ENCODE data around the gene DYTN.

The DYTN gene

DNA sequence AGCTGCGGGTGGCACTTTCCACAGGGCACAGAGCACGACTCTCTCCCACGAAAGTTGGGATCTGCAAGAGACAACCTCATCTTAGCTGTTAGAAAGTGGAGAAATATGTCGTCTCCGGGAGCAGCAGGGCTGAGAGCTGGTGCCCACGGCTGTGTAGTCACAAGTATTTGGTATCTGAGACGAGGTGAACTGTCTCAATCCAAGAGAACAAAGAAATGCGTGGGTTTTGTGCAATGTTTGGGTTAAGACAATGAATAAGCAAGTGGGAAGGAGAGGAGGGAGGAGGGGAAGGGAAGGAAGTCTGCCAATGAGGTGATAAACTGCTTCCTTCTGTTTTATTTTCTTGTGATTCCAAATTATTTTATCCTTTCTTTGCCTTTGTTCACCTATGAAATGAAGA lies 18.0 kb downstream of the DYTN start:
- DNase-seq (ENCODE audit: low spot score): no peak

DNA sequence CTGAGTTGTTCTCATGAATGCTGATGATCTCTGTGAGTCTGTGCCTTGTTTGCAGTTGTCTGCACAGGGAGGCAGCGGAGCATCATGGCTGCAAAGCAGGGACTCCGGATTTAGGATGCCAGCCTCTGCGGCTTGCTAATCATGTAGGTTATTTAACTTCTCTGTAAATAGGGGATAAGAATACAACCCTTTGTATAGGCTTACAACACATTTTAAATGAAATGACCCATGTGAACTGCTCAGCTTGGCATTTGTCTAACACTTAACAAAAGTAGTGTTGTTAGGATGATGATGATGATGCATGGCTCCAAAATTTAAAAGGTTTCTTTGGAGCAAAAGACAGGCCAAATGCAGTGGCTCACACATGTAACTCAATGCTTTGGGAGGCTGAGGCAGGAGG lies 19.4 kb downstream of the DYTN start:
- DNase-seq (ENCODE audit: low spot score): no peak

DNA sequence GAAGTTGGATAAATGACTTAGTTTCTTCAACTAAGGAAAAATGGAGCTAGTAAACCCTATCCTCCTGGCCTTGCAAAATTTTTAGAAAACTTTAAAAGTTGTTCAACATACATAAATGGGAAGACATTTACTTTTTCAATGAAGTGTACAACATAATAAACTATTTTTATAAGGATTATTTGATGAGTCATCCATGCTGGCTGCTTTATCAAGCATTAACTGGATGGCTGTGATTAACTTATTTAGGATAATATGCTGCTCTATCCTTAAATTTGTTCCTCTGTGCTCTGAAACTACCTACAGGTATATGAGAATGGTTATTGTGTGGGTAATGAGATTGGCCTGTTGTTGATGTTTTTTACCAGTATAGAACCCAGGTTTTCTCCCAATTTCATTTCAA lies 21.3 kb downstream of the DYTN start:
- no peak for DNase-seq (ENCODE audit: low spot score)

DNA sequence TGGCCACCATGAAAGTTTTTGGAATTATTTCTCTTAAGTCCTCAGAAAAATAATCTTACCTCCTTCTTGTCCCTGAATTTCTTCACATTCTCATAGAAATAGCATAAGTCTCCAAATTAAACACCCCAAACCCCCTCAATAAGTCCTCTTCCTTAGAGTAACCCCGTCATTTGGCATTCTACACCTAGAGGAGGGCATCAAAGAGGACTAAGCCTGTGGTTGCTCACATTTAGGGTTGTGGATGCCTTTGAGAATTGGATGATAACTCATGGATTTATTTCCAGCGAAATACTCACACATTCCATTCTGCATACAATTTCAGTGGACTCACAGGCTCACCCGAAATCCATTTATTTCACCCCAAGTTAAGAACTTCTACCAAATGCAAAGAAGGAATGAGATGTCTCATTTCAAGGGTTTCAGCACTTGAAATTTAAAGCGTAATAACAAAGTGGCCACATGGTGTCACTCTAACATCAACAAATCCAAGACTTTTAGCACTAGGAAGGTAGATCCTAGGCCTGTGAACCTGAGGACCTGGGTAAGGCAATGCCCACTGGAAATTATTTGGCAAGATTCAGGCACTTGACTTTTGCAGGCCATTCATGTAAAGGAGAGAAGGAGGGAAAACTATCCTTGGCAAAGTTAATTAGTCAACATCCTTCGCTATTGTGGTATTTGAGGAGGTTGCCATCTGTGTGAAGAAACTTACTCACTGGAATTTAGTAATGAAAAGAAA lies 24.6 kb downstream of the DYTN start:
- DNase-seq (ENCODE audit: low spot score): peak; percentile 77

DNA sequence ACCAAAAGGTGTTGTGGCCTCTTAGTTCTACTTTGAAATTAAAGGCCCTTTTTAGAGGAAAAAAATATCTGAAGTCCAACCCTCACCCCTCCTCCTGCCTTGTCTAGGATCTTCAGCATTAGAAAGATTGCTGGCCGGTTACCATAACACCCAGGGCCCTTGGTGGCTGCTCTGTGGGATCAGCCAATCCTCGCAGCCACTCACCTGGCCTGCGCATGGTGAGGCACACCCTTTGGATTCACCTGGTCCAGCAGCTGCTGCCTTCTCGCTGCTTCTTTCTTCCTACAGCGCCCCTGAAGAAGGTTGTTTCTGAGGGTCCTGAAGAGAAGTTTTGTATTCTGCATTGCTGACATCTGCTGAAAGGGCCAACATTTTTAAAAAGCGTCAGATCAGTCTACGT lies 25.2 kb downstream of the DYTN start:
- DNase-seq (ENCODE audit: low spot score): no peak

DNA sequence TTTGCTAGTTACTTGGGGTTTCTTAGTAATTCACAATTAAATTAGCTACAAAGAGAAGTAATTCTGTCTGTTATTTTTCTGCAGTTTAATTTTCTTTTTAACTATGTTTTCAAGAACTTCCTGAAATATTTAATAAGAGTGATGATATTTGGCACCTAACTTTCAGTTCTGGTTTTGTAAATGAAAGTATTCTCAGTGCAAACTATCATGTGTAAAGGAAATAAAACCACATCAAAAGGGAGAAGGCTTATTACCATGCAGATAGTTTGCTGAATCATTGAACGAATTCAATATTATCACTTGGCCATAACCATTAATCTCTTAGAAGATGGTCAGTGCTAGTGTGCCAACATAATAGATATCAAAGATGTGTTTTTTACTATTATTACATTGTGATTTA lies 29.2 kb downstream of the DYTN start:
- DNase-seq (ENCODE audit: low spot score): no peak

DNA sequence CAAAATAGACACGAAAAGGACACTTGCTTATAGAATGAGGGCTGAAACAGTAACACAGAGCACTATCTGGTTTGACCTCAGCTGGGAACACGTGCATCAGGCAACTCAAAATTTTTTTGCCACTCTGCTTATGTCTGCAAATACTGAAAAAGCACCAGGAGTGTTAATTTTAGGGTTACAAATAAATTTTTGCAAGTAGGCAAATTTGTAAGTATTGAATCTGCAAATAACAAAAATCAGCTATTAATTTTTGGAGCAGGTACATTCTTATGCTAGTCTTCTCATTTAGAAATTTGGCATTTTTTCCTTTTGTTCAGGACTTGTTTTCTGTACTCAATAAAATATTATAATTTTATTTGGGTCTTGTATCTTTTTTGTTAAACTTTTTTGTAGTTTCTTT lies 29.7 kb downstream of the DYTN start:
- DNase-seq (ENCODE audit: low spot score): no peak

DNA sequence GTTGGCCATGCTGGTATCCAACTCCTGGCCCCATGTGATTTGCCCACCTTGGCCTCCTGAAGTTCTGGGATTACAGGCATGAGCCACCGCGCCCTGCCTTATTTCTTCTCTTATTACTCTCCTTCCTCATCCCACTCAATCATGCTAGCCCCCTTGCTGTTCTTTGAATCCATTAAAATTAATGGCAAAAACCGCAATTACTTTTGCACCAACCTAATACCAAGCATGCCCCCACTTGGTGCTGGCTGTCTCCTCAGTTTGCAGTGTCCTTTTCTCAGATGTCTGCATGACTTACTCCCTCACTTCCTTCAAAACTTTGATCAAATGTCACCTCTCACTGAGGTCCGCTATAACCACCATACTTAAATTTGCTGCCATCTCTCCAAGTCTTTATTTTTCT lies 34.6 kb downstream of the DYTN start:
- no peak for DNase-seq (ENCODE audit: low spot score)

DNA sequence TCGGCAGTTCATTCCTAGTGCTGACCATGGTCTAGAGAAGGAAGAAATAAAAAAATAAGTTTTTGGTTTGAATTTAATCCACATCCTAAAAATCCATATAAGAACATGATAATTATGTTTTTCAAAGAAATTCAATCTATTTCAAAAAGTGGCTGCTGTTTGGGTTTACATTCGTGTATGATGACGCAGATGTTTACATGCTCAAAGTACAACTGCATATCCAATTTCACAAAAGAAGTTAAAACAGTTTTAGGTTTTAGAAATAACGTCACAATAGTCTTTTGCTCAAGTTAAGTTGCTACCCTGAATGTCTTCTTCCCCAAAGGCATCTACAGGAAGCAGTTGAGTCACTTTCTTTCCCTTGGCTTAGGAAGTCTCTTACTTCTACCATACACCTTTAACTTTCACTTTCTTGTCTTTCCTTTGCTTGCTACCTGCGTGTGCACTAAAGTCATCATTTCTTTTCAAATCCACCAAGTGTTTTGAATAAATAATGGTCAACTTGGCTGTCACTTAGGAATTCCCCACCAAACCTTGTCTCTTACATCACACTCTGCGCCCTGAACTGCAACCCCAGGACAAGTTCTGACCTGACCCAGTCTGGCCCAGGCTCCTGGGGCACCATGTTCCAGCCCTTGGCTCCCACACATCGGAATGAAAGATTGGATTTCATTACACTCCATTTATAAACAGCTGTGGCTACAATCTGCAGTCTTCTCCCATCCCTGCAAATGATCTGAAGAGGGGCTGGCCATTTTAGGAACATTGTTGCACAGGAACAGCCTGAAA lies 47.5 kb downstream of the DYTN start:
- no peak for DNase-seq (ENCODE audit: low spot score)

DNA sequence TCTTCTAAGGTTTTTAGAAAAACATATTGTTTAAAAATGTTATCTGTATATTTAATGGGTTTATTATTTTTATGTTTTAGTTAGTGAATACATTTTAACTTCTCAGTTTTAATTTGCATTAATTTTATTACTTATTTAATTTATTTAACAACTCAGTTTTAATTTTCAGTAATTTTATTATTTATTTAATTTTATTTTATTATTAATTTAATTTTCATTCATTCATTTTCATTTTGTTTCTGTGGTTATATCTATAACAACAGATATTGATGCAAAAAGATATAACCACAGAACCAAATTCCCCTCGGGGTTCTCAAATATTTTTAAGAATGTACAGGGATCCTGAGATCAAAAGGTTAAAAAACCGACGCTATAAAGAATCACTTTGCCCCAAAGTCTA lies 52.9 kb downstream of the DYTN start:
- no peak for DNase-seq (ENCODE audit: low spot score)

DNA sequence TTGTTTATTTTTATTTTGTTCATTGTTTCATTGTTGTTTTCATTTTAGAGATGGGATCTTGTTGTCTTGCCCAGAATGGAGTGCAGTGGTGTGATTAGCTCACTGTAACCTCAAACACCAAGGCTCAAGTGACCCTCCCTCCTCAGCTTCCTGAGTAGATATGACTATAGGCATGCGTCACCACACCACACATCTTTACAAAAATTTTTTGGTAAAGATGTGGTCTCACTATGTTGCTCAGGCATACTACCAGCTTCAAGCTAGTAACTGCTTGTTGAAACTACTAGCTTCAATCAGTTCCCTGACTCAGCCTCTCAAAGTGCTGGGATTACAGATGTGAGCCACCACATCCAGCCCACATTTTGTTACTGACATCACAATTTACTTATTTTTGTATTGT lies 61.1 kb downstream of the DYTN start:
- DNase-seq (ENCODE audit: low spot score): no peak

DNA sequence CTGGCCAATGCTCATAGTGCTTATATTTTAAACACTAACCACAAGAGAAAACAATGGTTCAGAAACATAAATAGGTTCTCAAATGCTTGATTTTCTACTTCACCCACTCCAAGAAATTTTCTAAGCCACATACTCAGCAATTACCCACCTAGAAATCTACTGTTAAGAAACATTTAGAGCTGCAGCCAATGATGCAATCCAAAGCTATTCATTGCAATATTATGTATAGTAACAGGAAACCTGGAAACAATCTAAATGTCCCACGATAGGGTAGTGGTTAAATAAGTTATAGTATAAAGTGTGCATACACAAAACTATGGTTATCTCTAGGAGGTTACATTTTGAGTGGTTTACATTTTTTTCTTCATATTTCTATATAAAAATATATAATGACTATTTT lies 70.2 kb downstream of the DYTN start:
- DNase-seq (ENCODE audit: low spot score): no peak

DNA sequence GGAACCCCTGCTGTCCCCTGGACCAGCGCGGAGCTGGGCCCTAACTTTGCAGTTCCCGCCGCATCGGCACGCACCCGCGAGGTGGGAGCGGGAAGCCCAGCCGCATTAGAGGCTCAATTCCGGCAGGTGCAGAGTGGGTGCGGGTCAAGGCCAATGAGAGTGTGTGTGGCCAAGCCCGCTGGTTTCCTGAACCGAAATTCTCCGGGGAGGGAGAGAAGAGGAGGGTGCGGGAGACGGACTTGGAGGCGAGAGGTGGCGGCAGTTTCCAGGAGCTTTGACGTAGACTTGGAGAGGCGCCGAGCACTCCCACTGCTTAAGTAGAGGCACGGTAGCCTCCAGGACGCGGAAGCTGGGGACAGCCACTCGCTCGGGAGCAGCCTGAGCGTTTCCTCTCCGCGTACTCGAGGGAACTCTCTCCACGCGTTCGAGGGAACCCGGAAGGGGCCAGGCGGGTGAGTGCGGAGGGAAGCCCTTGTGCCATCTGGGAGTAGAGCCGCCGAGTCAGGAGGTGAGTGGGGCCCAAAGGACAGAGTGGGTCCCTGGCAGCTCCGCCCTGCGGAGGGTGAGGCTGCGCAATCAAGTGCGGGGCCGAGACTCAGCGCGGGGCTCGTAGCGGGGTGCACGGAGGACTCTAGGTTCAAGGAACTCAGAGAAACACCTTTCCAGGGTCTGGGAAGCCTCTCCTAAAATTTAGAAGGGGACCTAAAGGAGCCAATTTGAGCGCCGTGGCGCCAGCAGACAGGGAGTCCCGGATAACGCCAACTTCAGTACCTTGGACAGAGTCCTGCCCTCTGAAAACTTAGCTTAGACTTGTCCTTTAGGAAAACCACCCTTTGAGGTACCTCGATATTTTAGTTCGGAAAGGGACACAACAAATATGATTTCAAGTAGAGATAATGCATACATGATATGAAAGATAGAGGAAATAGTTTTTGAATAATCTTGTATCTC lies 75.8 kb downstream of the DYTN start, which contains the start of gene FAM237A:
Gene FAM237A, plus strand, starts transcription at position 413 of the 951 bp plus-strand sequence. CDS start 1,750 bp downstream, outside the sequence.
- no peak for DNase-seq (ENCODE audit: low spot score)

DNA sequence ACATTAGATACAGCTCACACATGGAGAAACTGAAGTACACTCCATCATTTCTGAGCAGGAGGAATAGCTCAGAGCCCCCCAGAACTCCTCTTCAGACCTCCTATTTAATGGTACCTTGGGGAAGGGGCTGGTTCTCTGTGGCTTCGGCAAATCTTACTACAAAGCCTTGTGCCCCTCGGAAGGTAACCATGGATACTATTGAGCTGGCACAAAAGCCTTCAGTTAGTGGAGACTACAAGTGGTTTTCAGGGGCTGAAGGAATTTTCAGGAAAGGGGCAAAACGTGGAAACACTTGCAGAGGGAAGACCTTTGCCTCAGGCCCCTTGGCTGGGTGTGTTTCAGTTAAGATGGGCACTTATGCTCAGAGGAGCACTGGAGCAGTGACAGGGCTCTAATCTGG lies 77.0 kb downstream of the DYTN start:
- no peak for DNase-seq (ENCODE audit: low spot score)

DNA sequence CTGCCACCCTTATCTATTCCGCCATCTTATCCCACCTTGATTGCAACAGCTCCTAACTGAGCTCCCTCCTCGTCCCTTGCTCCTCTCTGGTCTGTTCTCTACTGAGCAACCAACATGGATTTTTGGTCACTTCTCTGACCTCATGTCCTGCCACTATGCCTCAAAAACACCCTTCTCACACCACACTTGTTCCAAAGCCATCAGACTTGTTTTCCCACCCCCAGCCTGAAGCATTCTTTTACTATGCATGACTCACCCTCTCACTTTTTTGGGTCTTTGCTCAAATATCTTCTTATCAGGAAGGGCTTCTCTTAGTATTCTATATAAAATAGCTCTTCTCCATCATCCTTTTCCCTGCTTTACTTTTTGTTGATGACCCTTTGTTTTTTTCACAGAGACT lies 78.6 kb downstream of the DYTN start:
- no peak for DNase-seq (ENCODE audit: low spot score)

DNA sequence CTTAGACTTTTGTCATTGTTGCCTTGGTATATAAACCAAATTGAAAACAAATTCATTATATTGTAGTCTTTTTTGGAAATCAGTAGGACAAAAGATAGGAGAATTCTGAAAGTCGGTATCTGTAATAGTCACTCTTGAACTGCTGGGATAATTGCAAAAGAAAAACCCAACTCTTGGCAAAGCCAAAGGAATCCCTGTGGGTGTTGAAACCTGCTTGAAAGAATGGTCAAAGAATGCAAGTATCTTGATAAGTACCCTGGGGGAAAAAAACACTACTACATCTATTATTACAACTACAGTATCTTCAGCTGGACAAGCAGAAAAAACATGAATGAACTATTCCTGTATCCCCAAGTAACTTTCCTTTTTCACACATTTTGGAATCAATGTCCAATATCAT lies 83.2 kb downstream of the DYTN start:
- DNase-seq (ENCODE audit: low spot score): no peak

DNA sequence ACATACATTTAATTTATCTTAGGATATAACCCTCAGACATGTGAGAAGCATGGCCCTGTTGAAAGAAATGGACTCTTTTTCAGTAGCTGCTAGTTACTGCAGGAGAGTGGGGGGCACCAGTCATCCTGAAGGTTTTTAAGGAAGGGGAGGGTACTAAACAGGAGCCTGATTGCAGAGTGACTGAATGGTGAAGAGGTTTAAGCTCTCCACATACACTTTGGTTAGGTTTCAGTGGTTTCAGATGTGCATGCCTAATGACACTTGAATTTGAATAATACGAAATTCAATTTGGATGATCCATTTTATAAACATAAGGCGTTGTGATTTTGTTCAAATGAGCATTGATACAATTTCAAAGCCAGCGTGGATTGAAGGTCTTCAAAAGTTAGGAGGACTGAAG lies 86.9 kb downstream of the DYTN start:
- DNase-seq (ENCODE audit: low spot score): no peak

DNA sequence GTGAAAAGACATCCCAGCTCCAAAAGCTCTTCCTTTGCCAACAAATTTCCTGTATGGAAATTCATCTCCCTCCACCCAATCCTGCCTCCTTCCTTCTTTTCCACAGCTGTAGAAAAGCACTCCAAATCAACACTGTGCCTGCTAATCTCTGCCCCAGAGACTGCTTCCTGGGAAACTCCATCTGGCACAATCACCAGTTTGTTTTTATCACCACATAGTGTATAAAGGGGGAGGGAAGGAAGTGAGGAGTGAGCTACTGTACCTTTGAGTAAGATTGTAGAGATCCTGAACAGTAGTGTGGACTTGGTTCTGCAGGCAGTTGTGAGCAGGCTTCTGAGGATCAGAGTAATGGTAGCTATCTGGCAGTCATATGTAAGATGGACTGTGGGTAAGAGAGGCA lies 90.6 kb downstream of the DYTN start:
- DNase-seq (ENCODE audit: low spot score): no peak

DNA sequence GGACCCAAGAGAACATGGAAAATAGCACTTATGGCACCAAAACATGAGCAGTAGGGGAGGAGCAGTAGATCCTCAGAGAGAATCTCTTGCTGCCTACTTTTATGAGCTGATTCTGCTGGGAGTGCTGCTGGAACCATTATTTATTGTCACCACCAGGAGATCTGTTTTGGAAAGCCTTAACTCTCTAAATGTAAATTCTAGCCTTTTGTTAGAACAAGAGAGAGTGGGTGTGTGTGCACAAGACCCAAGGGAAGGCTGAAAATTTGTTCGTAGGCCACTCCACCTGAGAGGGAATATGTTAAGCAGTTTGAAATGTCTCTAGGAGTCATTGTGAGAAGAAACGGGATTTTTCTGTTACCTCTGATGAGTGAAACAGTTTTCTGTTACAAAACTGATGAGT lies 92.1 kb downstream of the DYTN start:
- no peak for DNase-seq (ENCODE audit: low spot score)

DNA sequence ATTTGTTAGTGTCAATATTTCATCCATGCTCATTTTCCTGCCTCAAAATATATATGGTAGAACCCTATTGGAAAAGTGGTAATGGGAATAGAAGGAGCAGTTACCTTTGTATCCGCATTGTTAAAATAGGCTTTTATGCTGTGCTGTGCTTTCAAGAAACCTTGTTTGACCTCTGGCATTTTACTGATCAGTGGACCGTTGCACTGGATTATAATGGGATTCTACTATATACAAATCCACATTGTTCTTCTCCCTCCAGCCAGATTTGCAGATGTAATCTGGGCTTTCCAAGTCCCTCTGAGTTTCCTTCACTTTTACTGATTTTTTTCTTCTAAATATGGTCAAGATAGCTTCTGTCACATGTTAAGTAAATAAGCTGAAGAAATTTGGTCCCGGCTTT lies 99.2 kb downstream of the DYTN start:
- no peak for DNase-seq (ENCODE audit: low spot score)

DNA sequence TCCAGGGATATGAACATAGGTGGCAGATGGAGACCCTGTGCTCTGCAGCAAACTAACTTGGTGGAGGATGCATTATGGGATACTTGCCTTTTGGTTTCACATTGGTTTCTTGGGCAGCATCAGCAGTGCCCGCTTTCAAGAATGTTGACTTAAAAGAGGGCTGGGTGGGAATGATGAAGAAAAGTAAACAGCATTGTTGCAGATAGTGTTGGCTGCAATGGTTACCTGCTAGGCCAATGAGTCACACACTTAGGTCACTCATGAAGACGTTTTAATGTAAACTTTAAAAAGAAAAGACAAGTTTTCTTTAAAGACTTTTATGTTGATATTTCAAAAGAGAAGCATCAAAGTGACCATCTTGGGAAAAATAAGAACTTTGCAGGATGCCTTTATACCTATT lies 102.0 kb downstream of the DYTN start:
- DNase-seq (ENCODE audit: low spot score): no peak

DNA sequence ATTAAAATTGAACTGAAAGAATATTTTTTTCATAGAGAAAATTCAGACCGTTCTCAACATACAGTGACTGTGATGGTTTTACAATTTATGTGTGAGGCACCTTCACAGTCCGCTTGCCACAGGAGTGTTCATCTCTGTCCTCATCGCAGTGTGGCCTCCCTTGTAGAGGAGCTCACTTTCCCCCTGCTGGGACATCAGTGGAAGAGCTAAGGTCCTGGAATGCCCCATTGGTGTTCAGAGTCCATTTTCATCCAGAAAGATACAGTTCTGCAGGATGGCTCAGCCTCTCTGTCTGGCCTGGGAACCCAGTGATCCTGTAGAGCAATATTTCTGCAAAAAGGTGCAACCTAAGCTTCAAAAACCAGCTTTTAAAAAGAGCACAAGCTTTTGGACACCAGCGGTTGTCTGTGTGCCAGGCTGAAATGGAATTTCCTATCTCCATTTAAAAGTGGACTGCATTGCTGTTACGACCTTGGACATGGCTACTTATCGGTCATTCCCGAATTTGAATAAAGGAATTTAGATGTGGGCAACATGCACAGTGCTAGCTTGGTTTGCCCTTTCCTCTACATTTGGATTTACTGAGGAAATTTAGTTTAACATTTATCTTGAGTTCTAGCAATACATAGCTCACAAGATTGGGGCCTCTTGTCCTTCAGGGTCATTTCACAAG lies 102.6 kb downstream of the DYTN start:
- no peak for DNase-seq (ENCODE audit: low spot score)
